Ammon's horn (tissue), 1 donor: Measurements from ENCODE around the gene MRPL40.
A peak's percentile ranks its signal among the peaks of the same experiment; 100 is the strongest.

ENCODE experiments used
- DNase-seq: peaks from one replicate; pipeline ENCODE4 v3.0.0-alpha.2; 2016; ENCODE audit warnings: low spot score

The MRPL40 gene

DNA sequence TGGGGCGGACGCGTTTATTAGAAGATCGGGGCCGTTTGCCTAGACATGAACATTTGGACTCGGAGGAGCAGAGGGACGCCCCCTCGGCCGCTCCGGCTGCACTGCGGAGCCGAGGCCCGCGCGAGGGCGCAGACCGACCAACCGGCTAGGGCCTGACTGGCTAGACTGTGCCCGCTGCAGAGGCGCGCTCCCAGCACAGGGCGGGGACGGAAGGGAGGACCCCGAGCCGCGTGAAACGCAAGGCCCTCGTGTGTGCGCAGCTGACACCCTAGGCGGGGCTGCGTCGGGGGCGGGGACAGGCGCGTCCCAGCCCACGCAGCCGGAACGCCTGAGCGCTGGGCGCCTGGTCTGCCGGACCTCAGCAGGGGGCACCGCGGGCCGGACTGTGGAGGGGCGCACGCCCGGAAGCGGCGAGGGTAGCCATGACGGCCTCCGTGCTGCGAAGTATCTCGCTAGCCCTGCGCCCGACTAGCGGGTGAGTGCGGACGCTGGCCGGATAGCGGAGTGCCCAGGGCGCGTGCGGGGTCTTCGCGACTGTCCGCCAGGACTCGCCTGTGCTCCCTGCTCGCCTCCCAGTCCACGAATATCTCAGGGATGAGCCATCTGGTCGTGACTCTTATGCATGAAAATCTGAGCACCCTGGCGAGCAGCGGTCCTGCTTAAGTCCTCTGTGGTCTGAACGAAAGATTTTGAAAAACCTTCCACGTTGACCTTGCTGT is at the start of gene MRPL40:
Gene MRPL40, plus strand, starts transcription at position 413 of the 719 bp plus-strand sequence. Its CDS starts 10 bp downstream, at position 423.
- peak; percentile 98 for DNase-seq

GRCh38 chr22:19383292-19383691 is 49.1 kb upstream of the MRPL40 start:
- no peak for DNase-seq

GRCh38 chr22:19385221-19385906 is 47.0 kb upstream of the MRPL40 start:
- no peak for DNase-seq

- no peak for DNase-seq
Measured at GRCh38 chr22:19386248-19386647, 46.1 kb upstream of the MRPL40 start.

- DNase-seq: no peak
Measured at GRCh38 chr22:19387038-19387437, 45.3 kb upstream of the MRPL40 start.

GRCh38 chr22:19387575-19387974 is 44.8 kb upstream of the MRPL40 start:
- no peak for DNase-seq

DNA sequence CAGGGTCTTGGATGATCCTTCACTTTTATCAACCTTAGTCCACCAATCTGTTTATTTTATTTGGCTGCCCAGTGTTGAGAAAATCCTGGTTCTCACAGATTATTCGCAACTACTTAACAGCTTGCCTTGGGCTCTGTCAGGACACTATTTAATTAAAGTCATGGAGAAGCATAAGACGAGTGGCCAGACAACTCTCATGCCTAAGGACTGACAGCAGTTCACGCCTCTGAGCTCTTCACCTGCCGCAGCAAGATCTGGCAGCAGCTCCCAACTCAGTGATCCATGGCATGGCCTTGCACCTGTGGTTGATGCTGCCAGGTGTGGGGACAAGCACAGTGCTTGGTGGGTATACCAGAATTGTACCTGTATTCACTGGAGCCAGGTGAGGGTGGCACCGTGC is 38.6 kb upstream of the MRPL40 start:
- DNase-seq: no peak

DNA sequence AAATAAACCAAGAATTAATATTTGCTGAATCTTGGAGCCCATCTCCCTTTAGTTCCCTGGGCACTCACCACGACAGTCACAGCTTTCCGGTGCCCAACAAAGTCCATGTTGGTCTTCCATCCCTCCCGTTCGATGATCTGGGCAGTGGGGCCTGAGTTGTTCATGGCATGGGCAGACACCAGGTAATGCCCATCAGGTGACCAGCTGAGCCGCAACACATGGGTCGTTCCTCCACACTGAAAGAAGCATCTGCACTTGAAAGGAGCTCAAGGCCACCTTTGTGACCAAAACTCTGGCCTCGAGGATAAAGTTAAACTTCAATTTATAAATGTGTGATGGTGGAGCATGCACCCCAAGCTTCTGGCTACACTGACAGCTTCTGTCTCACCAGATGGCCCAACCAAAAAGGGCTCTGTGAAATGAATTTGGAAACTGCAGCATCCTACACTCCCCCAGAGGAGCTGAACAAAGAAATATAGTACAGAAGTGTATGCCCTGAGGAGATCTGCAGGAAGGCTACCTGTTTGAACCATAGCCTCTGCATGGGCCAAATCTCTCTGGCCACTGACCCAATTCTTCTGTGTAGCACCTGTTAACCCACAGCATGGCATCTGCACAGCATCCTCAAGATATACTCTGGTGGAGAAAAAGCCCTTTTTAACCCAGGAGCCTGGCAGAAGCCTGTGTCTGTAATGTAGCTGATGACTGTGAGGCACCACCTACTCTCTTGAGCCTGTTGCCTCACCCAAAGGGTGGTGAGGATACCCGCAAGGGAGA is 37.9 kb upstream of the MRPL40 start:
- DNase-seq: no peak

GRCh38 chr22:19395276-19395675 is 37.1 kb upstream of the MRPL40 start:
- no peak for DNase-seq

DNA sequence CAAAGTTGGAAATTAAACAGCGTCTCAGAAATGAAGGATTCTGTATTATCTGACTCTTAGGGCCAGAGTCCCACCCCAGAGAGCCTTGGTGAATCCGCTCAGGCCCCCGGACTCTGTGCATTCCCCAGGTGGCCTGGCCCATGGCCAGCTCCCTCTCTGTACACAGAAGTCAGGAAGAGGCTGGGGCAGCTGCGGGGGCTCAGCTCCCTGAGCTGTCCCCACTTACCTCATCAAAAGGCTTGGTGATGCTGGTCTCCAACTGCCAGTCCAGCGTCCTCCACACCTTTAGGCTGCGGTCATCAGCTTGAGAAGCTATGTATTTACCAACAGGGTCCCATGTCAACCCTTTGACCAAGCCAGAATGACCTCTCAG is 35.8 kb upstream of the MRPL40 start:
- DNase-seq: no peak

- no peak for DNase-seq
Measured at GRCh38 chr22:19396934-19397733, 35.2 kb upstream of the MRPL40 start.

GRCh38 chr22:19397734-19398104 is 34.6 kb upstream of the MRPL40 start:
- no peak for DNase-seq

DNA sequence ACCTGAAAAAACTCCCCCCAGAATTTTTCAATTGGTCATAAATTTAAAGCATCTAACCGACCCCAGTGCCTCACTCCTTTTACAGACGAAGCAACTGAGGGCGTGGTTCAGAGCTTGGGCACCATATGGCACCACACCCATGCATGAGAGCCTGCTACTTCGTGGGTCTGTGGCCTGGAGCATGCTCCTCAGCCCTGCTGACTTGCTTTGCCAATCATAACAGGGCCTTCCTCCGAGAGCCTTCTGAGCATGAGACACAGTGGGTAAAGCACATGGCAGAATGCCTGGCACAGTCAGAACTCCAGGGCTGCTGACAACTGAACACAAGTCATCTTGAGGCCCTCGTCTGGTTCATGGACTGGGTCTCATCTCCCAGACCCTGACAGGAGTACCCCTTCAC is 34.1 kb upstream of the MRPL40 start:
- no peak for DNase-seq

DNA sequence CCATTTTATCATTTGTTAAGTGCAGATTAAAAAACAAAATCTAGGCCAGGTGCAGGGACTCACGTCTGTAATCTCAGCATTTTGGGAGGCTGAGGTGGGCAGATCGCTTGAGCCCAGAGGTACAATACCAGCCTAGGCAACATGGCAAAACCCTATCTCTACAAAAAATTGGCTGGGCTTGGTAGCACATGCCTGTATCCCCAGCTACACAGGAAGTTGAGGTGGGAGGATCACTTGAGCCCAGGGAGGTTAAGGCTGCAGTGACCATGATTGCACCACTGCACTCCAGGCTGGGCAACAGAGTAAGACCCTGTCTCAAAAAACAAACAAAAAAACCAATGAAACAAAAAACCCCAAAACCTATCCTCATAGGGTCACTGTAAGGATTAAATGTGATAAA is 33.7 kb upstream of the MRPL40 start:
- no peak for DNase-seq

- DNase-seq: no peak
Measured at GRCh38 chr22:19400881-19401280, 31.5 kb upstream of the MRPL40 start.

DNA sequence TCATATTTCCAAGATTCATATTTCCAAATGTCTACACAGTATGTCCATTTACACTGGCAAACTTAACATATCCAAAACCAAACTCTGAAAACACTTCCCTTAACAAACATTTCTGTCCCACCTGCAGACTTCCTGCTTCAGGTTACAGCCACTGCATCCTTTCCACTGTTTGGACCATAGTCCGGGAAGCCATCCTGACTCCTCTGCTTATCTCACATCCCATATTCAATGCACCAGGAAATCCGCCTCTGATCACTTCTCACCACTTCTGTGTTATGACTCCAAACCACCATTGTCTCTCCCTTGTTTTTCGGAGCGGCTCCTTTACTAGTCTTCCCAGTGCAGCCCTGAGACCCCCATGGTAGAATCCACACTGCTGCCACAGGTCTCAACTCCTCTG is 30.9 kb upstream of the MRPL40 start:
- no peak for DNase-seq

DNA sequence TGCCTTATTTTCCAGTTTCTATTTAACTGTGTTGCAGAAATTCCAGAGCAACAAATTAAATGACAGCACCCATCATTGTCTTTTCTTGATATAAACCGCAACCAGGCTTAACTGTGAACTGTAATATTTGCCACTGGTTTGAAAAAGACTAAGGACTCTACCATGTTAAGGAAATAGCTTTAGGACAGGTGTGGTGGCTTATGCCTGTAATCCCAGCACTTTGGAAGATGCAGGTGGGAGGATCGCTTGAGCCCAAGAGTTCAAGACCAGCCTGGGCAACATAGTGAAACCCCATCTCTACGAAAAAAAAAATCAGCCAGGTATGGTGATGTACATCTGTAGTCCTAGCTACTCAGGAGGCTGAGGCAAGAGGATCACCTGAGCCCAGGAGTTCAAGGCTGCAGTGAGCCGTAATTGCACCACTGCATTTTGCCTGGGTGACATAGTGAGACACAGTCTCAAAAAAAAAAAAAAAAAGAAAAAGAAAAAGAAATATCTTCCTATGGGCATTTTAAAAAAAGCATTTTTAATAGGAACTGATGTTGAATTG is 29.6 kb upstream of the MRPL40 start:
- no peak for DNase-seq

- DNase-seq: no peak
Measured at GRCh38 chr22:19404676-19405075, 27.7 kb upstream of the MRPL40 start.

- DNase-seq: no peak
Measured at GRCh38 chr22:19405133-19405532, 27.2 kb upstream of the MRPL40 start.

DNA sequence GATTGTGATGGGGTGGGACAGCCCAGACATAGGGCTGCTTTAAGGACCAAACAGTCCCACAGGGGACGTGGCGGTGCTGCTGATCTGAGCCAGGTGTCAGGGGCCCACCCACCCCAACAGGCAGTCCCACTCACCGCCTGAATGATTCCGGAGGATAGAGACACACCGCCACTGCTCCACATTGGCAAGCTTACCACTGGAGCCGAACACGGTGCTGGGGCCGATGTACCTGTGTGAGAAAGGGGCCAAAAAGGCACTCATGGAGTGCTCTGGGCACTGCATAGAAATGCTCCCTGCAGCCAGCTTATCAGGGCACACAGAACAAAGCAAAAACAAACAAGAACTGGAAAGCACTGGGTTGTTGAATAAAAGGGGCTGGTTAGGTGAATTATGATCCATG is 26.7 kb upstream of the MRPL40 start:
- DNase-seq: no peak

GRCh38 chr22:19406281-19406811 is 26.0 kb upstream of the MRPL40 start:
- DNase-seq: no peak

- no peak for DNase-seq
Measured at GRCh38 chr22:19406846-19407245, 25.5 kb upstream of the MRPL40 start.
